Activated T-cell treated with anti-CD3 and anti-CD28 coated beads, Interleukin-2, amount 50 U/mL, for 1 hour (primary cell): ENCODE results near the gene CLRN3.
A peak's percentile ranks its signal among the peaks of the same experiment; 100 is the strongest.

Experiments
- DNase-seq: peaks from one replicate; pipeline ENCODE4 v3.0.0-alpha.2; 2020

The CLRN3 gene

DNA sequence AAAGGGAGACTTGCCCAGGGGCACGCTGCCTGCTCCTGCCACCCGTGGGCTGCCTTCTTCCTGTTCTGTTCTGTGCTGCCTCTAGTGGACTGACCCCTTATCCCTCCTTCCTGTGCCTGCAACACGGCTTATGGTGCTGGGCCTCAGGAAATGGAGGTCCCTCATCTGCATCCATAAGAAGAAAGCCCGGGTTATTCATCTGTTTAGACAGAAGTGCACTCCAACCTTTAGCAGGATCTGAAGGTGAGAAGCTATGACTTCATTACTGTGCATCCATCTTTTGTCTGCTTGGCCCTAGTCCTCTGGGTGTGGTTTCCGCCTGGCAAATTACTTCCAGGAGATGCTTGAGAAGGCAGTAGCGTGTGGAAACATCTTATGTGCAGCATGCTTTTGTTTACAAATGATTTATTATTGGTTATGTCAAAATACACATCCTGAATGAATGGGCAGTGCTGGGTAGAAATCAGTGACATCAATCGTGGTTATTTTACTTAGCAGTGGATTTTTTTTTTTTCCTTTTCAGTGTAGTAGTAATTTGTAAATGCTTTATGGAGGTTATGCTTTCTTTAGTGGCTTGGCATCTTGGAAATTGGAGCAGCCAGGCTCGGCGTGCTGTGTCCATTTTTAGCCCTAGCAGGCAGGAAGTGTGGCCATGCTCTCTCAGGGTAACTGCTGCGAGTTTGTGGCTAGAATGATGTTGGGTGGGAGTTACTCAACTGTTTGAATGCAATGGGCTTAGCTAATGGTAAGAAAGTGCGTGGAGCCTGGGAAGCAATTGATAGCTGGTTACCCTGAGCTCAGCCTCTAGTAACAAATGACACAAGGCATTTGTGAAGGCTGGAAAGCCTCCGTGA is 26.9 kb upstream of the CLRN3 start:
- DNase-seq, result no peak

GRCh38 chr10:127918572-127918971 is 25.8 kb upstream of the CLRN3 start:
- no peak for DNase-seq

DNA sequence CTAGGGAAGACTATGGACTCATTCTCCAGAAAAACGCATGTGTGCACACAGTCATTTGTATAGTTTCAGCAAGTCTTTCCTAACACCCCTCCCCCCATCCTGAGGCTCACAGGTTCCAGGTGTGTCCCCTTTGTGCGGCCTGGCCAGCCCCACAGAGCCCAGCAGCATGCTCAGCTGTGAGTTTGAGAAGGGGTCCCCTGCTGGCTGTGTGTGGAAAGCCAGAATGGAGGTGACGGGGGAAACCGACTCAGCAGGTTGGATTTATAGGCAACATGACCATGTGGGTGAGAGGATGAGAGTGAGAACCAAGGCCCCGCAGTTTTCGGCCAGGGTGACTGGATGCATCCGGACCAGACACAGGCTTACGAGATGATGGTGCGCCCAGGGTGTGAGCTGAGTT is 24.1 kb upstream of the CLRN3 start:
- no peak for DNase-seq

- DNase-seq, result no peak
Observed at GRCh38 chr10:127915324-127915723, 22.6 kb upstream of the CLRN3 start.

- DNase-seq, result no peak
Observed at GRCh38 chr10:127913368-127913759, 20.6 kb upstream of the CLRN3 start.

DNA sequence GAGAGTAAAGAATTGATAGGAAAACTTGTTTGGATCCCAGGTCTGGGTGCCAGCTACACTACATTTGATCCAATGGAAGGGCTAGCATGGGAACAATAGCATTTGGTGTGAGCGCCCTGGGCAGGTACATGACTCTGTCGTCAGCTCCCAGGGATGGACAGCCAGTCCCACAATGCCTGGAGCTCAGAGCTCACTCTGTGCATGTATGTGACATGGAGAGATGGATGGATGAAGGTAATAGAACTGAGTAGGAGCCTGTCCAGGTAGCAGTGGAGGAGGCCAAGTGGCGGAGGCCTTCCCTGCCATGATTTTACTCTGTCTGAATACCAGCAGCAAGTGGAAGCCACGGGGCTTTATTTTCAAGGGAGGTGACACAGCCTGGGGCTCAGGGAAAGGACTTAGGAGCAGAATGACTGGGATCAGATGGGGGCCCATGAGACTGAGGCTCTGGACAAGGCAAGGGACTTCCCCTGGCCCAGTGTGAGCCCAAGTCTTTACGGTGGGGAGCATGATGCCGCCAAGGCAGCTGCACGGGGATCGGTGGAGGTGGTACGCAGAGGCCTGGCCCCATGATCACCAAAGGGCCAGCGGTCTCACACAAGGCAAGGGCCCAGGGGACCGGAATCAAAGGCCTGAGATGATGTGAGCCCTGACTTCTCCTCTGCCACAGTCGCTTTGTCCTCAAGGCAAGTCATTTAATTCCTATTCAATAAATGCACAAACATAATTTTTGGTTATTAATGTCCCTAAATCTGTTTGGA is 20.0 kb upstream of the CLRN3 start:
- no peak for DNase-seq

DNA sequence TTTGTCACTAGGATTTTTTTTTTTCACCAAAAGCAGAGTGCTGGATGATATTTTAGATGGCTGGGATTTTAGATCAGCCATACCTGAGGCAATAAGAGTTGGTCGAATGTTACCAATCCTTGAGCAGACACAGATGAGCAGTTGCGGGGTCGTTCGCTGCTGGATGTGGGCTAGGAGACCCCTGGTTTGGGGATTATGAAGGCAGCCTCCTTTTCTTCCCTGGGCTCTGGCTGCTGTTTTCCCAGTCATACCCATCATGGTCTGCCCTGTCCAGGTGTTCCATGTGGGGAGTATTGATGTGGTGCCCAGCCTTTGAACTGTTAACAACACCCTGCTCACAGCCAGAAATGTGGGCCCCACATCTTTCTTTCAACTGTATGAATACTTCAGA is 19.1 kb upstream of the CLRN3 start:
- DNase-seq, result no peak

DNA sequence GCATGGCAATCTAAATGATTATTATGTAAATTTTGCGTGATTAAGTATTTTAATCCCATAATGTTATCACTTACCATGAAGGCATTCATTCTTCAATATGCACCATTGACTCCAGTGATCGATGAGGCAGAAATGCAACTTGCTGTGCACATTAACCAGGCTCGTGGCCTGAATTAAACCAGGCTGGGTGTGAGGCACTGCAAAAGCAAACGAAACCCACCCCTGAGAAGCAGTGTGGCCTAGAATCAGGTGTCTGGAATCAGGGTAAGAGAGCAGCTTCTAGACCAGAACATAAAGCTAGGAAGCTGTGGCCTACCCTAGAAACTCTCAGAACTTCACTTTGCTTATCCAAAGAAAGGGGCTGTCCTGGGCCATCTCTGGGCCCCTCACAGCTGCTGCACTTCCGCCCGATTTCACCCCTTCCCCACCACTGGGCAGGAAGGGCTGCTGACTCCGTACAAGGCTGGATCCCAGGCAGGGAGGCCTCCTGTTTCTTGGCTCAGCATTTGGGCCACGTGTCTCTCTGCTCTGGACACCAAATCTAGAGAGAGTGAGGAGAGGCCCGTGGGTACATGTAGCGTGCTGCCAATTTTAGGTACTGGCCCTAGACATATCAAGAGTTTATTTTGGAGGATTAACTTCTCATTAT is 18.6 kb upstream of the CLRN3 start:
- DNase-seq, result no peak

GRCh38 chr10:127910464-127910770 is 17.7 kb upstream of the CLRN3 start:
- no peak for DNase-seq

GRCh38 chr10:127909716-127910463 is 17.1 kb upstream of the CLRN3 start:
- DNase-seq, result no peak

- no peak for DNase-seq
Observed at GRCh38 chr10:127908959-127909267, 16.2 kb upstream of the CLRN3 start.

GRCh38 chr10:127908106-127908958 is 15.6 kb upstream of the CLRN3 start:
- no peak for DNase-seq

GRCh38 chr10:127907411-127908105 is 14.8 kb upstream of the CLRN3 start:
- DNase-seq, result peak; percentile 24

- peak; percentile 77 for DNase-seq
Observed at GRCh38 chr10:127906548-127907377, 14.0 kb upstream of the CLRN3 start, which contains the start of gene PTPRE. Gene PTPRE, plus strand, starts transcription at chr10:127907103. Its CDS starts 133,779 bp downstream, at chr10:128040882.

- no peak for DNase-seq
Observed at GRCh38 chr10:127905848-127906261, 13.1 kb upstream of the CLRN3 start.

DNA sequence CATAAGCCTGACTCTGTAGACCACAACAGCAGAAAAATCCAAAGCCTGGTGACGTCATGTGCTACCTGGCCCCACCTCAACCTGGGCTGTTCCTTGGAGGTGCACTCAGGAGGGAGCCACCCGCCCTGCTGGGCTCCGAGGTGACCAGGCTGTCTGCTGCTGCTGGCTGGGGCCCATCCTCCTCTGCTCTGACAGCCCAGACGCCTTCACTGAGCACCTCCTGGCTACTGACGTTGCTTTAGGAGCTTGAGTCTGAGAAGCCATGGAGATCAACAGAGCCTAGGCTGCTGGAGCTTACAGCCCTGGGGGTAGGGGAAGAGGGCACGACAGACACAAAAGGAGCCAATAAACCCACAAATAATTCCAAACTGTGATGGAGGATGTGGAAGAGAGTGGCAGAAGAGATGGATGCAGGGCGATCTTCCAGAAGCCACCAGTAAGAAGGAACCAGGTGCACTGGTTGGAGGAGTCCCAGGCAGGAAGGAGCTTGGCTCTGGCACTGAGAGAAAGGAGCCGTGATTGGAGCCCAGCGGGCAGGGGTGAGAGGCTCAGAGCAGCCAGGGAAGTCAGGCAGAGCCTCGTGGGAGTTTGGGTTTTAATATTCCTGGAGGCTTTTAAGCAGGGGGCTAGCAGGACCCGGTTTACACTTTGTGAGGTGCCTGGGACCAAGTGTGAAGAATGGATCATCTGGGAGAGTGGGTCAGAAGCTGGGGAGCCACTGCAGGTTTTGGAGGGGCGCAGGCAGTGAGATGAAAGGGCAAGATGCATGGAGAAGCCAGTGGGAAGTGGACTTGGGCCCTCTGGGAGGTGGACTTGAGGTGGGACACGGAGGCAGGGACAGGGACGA is 12.5 kb upstream of the CLRN3 start:
- DNase-seq, result no peak

DNA sequence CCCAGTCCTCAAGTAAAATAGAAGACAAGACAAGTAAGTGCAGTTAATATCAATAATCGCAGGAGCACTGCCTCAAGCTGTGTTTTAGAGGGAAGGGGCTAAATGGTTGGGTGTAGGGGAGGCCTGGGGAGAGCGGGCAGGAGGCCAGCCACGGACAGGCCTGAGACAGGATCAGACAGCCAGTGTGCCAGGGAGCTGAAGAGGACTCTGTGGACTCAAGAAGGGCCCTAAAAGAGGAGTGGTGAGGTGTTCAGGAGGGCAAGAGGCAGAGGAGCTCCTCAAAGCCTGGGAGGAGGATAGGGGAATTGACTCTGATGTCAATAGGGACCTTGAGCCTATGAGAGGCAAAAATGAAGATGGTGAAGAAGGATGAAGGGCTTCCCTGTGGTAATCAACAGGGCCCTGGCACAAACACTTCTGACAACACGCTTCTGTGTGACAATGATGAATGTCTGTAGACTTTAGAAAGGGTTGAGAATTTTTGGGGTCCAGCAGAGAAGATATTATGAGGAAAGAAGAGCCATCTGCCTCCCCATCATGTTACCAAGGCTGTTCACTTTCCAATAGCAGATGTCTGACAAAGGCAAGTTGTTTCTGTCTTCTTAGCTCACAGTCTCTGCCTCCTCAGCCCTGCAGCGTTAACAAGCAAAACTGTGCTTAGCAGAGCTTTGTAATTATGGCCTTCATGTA is 11.7 kb upstream of the CLRN3 start:
- DNase-seq, result no peak

GRCh38 chr10:127903789-127904188 is 11.0 kb upstream of the CLRN3 start:
- no peak for DNase-seq

- DNase-seq, result no peak
Observed at GRCh38 chr10:127899766-127900387, 7.1 kb upstream of the CLRN3 start.
